MM.1S (cell line): ENCODE data around the gene CDYL.

Experiments
- EZH2phosphoT487 ChIP-seq: fragments of 300-600 bp; sonication (generic); IDR thresholded peaks from 2 replicates; pipeline ENCODE4 v1.6.1; 2018; ENCODE audit warnings: antibody characterized with exemption, low read length
- TF ChIP-seq, protein P1 (sequence below): fragments of 300-600 bp; sonication (generic); IDR thresholded peaks from 2 replicates; pipeline ENCODE4 v1.5.1; 2016; ENCODE audit warnings: antibody characterized with exemption, low read length, mixed read lengths

DNA sequence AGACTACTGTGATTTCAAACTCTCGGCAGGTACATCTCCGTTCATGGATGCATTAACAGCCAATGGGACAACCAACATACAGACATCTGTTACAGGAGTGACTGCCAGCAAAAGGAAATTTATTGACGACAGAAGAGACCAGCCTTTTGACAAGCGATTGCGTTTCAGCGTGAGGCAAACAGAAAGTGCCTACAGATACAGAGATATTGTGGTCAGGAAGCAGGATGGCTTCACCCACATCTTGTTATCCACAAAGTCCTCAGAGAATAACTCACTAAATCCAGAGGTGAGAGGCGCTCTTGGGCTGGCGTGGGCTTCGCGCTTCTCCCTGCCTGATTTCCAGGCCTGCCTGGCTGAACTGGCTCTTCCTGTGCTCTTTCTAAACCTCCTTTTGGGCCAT is 159.3 kb downstream of the CDYL start:
- TF ChIP-seq, protein P1, sequence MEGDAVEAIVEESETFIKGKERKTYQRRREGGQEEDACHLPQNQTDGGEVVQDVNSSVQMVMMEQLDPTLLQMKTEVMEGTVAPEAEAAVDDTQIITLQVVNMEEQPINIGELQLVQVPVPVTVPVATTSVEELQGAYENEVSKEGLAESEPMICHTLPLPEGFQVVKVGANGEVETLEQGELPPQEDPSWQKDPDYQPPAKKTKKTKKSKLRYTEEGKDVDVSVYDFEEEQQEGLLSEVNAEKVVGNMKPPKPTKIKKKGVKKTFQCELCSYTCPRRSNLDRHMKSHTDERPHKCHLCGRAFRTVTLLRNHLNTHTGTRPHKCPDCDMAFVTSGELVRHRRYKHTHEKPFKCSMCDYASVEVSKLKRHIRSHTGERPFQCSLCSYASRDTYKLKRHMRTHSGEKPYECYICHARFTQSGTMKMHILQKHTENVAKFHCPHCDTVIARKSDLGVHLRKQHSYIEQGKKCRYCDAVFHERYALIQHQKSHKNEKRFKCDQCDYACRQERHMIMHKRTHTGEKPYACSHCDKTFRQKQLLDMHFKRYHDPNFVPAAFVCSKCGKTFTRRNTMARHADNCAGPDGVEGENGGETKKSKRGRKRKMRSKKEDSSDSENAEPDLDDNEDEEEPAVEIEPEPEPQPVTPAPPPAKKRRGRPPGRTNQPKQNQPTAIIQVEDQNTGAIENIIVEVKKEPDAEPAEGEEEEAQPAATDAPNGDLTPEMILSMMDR: no peak
- no peak for TF ChIP-seq EZH2phosphoT487
